EH (cell line): Measurements from ENCODE around the gene RORC.
"Not testable (repeated sequence)": the region's sequence is repeated elsewhere in the genome, so short reads cannot be mapped to it uniquely, and the experiment has no call there.

Source experiments
- DNase-seq: peaks from one replicate; pipeline ENCODE4 v3.0.0-alpha.2; 2015; ENCODE audit warnings: low read depth

Gene RORC

DNA sequence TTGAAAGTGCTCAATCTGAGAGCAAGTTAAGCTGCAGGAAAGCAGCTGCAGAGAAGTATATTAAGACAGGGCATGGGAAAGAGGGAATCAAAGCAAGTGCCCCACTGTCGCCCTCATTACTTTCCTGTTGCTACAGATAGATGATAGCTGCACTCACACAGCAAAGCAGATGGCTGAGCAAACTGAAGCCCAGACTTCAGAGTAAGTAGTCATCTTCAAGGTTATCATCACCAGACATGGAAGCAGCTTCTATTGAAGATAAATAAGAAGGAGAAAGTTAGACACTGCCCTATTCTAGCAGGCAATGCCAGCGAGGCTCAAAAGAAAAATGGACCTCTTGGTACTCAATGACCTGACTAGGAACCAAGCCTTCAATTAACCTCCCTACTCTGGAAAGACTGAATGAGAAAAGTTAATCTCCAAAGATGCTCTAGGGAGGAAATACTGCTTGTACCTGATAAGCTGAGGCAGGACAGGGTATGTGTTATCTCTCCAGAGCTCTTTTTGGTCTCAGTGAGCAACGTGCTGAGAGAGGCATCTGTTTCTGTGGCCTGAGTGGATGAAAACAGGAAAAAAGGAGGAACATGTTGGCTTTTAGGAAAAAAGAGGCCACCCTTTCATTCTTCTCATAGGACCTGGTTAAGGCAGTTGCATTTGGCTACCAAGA lies 57.2 kb downstream of the RORC start:
- DNase-seq, result no peak

- peak; percentile 24 for DNase-seq
Observed at GRCh38 chr1:151773702-151774101, 57.9 kb downstream of the RORC start.

DNA sequence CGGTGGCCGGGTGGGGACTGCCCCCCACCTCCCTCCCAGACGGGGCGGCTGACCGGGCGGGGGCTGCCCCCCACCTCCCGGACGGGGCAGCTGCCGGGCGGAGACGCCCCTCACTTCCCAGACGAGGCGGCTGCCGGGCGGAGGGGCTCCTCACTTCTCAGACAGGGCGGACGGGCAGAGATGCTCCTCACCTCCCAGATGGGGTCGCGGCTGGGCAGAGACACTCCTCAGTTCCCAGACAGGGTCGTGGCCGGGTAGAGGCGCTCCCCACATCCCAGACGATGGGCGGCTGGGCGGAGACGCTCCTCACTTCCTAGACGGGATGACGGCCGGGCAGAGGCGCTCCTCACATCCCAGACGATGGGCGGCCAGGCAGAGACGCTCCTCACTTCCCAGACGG lies 62.3 kb downstream of the RORC start:
- not testable (repeated sequence) for DNase-seq

GRCh38 chr1:151768351-151769066 lies 63.1 kb downstream of the RORC start:
- not testable (repeated sequence) for DNase-seq

GRCh38 chr1:151763990-151764389 lies 67.6 kb downstream of the RORC start:
- DNase-seq, result peak; percentile 4

- peak; percentile 84 for DNase-seq
Observed at GRCh38 chr1:151762941-151763921, 68.4 kb downstream of the RORC start, which contains the start of gene MRPL9. Gene MRPL9, minus strand, starts transcription at chr1:151763496. Its CDS starts 17 bp downstream, at chr1:151763479.

DNA sequence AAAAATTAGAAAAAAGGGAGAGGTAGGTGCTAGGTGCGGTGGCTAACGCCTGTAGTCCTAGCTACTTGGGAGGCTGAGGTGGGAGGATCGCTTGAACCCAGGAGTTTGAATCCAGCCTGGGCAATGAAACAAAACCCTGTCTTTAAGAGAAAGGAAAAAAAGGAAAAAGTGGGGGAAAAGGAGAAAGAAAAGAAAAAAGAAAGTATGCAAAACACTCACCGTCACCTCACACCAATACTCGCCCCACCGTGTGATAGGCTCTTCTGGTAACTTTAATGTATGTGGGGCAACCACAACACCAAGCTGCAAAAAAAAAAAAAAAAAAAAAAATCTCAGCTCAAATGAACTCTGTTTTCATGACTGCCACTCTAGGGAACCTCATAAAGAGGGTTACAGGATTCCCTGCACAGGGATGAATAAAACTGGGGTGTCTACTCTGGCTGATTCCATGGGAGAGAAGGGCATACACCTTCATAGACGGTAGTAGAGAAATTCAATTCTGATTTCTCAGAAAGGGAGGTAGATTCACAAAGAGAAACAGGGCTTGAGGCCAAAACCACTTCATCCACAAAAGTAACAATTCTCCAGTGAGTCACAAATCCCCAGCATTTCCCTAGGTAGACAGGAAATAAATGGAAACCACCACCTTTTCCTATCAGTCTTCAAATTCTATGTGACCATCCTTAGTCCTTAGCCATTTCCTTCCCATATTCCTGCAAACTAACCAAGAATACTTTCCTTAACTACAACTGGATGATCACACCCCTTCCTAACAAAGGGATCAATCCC lies 70.8 kb downstream of the RORC start:
- no peak for DNase-seq

DNA sequence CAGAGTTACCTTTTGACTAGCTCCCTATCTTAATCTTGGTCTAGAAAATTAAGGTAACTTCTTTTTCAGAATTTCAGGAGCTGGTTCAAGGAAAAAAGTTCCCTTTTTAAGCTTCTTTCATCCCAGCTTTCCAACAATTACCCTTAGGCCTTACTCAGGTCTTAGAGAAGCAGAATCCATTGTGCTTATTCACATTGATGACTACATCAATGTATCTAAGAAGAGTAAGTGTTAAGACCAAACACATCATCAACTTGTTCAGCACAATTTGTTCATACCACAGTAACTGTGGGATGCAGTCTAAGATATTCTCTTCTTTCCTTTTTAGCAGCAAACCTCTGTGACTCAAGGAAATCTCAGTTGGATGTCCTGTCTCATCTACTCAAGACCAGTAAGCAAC lies 72.4 kb downstream of the RORC start:
- DNase-seq, result no peak

DNA sequence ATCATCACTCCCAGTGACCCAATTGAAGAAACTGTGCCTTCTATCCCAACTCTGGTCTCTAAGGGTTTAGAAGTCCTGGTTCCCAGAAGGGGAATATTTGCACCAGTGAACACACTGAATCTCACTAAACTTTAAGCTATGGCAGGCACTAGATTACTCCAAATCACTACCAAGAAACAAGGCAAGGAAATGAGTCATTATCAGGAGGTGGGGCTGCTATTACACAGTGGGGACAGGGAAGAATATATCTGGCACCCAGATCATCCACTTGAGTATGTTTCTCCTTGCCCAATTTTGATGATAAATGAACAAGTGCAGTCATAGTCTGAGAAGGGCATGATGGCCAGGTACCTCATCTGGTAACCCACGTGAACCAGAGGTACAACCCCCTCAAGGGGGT lies 75.3 kb downstream of the RORC start:
- peak; percentile 51 for DNase-seq
